HAP-1 (cell line): ENCODE results near the gene GAS2.

ENCODE experiments used
- DNase-seq, 2 experiments: peaks; one replicate each; pipeline ENCODE4 v3.0.0-alpha.2; 2016 to 2020; ENCODE audit warnings: low spot score in 2 of 2
- H3K27me3 ChIP-seq: fragments of 250-450 bp; sonication (Bioruptor Pico); 2 replicates; pipeline ENCODE4 v1.5.1; 2020; ENCODE audit warnings: low read depth, mild to moderate bottlenecking, moderate library complexity
- H3K36me3 ChIP-seq: fragments of 250-450 bp; sonication (Bioruptor Pico); replicated peaks from 2 replicates; pipeline ENCODE4 v1.5.1; 2020; ENCODE audit warnings: mild to moderate bottlenecking
- H3K4me1 ChIP-seq: fragments of 250-450 bp; sonication (Bioruptor Pico); 2 replicates; pipeline ENCODE4 v1.5.1; 2020; ENCODE audit warnings: mild to moderate bottlenecking
- H3K4me3 ChIP-seq: fragments of 250-450 bp; sonication (Bioruptor Pico); 2 replicates; pipeline ENCODE4 v1.5.1; 2020; ENCODE audit warnings: mild to moderate bottlenecking, moderate library complexity
- H3K9me3 ChIP-seq: fragments of 250-450 bp; sonication (Bioruptor Pico); 2 replicates; pipeline ENCODE4 v1.5.1; 2020; ENCODE audit warnings: mild to moderate bottlenecking, moderate library complexity
- in situ Hi-C: fragments of 300-500 bp; cut with MboI; formaldehyde crosslinking; loops from 3 replicates; pipeline ENCODE4 v1.14.3; 2020; ENCODE audit warnings: low sequenced_read_pairs, inconsistent platforms, mixed read lengths

GAS2 gene

DNA sequence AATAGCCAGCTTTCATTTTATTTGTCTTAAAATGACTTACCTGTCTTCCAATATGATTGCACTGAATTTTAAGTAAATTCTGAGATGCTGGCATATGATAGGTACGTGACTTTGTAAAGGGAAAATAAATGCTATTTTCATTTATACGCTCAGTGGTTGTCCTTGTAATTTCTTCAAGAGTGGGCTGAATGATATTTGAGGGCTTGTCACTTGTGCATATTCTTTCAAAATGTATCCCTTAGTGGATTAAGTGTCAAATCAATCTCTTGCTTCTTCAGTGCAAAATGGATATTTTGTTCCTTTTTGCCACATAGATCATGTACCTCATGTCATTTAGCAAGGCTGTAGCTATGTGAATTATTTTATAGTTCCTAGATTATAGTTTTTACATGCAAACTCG is 56.9 kb downstream of the GAS2 start:
- no peak for DNase-seq
- in situ Hi-C loops: no loop called here

DNA sequence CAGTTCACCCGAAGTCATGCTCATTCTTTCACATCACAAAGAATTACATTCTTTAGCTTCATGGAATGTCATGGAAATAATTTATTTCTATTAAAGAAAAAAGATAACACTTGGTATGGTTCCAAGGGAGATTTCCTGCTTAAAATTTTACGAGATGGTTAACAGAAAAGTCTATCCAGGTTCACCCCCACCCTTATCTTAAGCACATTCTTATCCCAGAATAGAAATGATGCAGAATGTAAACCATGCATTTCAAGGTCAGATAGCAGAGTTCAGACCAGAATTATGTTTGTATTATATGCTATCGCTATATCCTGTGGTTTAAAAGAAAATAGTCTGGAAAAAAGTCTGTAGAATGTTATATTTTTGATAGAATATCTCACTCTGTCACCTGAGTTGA is 58.7 kb downstream of the GAS2 start:
- no peaks in the 10 kb centered on the region for H3K4me1 ChIP-seq
- H3K4me3 ChIP-seq: no peak overlapping the region
- in situ Hi-C loops: no loop called here
- no peaks in the 10 kb centered on the region for H3K9me3 ChIP-seq
- no peak for DNase-seq
- no peaks in the 10 kb centered on the region for H3K36me3 ChIP-seq
- H3K27me3 ChIP-seq: peaks cover 10% of the 10 kb centered on the region

More for the DNA sequence above, 56.9 kb downstream of the GAS2 start:
- Histone ChIP-seq H3K27me3 (peaks cover 10% of the 10 kb centered on the region), H3K4me3 (no peak overlapping the region), H3K36me3 (no peaks in the 10 kb centered on the region), H3K9me3 (no peaks in the 10 kb centered on the region), H3K4me1 (no peaks in the 10 kb centered on the region)

DNA sequence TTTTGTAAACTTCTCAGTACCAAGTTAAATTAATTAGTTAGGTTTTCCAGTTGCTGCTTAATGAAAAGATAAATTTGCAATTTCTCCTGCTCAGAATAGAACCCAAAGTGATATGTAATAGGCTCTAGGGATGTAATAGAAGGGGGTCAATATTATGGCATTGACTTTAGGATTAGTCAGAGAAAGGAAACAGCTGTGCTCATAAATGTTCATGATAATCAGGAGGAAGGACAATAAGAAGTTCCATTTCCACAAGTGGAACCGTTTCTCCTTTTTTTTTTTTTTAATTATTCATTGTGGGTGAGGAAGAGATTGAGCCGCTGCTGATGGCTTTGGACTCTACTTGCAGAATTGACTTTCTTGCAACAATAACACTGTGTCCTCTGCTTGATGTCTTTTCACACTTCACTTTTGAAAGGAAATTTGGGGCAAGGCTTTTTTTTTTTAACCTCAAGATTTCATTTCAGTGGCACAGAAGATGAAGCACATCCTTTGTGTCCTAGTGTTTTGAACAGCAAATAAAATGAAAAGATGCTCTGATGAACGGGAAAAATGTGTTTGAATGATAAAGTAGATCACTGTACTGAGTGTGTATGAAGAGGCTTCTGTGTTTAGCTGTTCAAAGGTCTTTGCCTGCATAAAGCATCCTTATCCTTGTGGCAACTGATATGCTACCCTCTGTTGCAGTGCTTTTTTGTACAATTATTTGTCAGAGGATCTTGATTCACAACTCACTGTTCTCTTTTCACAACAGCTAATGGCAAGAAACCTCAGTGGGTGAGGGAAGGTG is 62.4 kb downstream of the GAS2 start:
- no peaks in the 10 kb centered on the region for H3K36me3 ChIP-seq
- H3K9me3 ChIP-seq: no peaks in the 10 kb centered on the region
- H3K27me3 ChIP-seq: peaks cover 10% of the 10 kb centered on the region
- no peak overlapping the region for H3K4me3 ChIP-seq
- no peak for DNase-seq
- in situ Hi-C loops: no loop called here
- H3K4me1 ChIP-seq: no peaks in the 10 kb centered on the region

DNA sequence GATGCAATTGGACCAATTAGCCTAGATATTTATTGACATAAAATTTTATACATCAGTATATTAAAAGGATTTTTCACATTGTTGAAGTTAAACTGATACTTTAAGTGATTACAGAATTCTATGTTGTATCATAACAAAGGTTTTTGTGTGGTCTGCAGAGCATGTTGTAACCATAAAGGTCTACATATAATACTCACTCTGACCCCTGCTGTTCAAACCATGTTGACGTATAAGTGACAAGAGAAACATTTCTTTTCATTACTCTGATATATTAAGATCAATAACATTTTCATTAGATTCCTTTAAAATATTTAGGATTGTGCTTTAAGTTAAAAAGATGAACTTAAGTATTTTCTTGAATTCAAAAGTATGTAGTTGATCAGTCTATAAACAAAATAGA is 63.9 kb downstream of the GAS2 start:
- Histone ChIP-seq H3K4me1 (no peaks in the 10 kb centered on the region), H3K36me3 (no peaks in the 10 kb centered on the region), H3K9me3 (no peaks in the 10 kb centered on the region), H3K27me3 (peaks cover 13% of the 10 kb centered on the region), H3K4me3 (no peak overlapping the region)
- in situ Hi-C loops: no loop called here
- peak in 1 of 2 experiments; percentile 12 for DNase-seq

DNA sequence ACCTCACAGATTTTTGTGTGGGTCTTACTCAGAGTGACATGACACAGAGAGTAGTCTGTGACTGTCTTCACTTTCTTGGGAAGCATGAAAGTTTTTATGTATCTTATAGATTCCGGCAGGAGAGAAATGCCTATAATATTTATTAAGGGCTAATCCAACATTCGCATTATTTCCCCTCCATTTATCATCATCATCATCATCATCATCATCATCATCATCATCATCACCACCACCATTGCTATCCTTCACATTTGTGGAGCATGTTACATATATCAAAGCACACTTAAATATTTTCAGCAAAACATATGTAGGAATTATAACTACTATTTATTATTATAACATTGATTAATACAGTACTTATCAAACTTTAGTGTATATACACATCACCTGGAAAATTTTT is 66.2 kb downstream of the GAS2 start:
- no peak overlapping the region for H3K4me3 ChIP-seq
- no peaks in the 10 kb centered on the region for H3K36me3 ChIP-seq
- no peaks in the 10 kb centered on the region for H3K4me1 ChIP-seq
- H3K9me3 ChIP-seq: no peaks in the 10 kb centered on the region
- no peak for DNase-seq
- H3K27me3 ChIP-seq: peaks cover 5% of the 10 kb centered on the region
- in situ Hi-C loops: no loop called here

DNA sequence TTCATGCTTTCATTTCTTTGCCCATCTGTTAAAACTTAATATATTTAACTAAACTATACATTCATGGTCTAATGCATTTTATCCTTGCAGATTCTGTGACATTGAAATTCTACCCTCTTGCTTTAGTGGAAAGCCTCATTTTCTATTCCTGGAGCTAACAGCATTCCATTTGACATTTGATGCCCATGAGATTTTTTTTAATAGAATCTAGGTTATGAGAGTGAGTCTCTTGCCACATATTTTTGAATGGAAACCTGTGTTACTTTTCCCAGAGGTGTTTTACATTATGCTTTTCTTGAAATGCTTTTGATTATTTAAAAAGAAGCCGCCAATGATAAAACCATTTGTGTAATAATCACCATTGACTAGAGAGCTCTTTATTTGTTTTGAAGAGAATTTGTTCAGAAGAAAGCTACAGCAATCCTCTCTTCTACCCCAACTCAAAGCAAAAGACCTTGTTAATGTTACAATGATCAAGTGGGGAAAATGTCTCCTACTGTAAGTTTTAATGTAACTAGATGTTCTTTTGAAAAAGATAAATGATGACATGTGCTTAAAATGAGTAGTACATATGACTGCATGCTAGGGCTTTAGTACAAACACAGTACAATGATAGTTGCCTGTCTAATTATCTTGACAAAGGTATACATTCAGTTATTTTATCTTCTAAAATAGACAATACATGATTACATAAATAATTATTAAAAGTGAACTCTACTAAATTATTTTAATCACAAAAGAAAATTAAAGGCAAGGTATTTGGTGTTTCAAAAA is 67.3 kb downstream of the GAS2 start:
- no peaks in the 10 kb centered on the region for H3K9me3 ChIP-seq
- in situ Hi-C loops: no loop called here
- H3K4me3 ChIP-seq: no peak overlapping the region
- H3K36me3 ChIP-seq: no peaks in the 10 kb centered on the region
- no peaks in the 10 kb centered on the region for H3K4me1 ChIP-seq
- peaks cover 3% of the 10 kb centered on the region for H3K27me3 ChIP-seq
- no peak for DNase-seq

DNA sequence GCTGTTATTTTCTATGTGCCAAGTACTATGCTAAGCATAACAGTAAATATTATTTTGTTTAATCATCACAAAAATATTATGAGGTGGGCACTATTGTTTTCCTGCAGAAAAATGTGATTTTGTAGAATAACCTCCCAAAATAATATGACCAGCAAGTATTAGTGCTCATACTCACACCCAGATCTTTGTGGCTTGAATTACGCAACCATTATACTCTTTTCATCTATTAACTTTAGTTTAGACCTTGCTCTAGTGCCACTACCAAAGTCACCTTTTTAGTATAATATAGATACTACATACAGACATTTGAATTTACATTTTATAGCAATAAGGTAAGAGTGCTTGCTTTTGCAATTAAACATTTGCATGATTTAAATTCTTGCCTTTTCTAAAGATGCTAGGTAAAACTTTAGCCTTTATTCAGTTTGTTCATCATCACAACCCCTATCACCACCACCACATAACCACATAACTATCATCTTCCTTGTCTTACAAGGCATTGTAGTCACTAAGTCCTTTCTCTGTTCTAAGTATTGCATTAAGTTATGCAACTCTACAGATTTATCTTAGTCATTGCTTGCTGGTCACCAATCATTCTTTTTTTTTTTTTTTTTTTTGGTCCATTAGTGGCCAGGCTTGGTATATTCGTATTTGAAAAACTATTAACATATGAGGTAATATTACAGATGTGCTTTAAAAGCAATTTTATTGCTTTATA is 68.4 kb downstream of the GAS2 start:
- H3K9me3 ChIP-seq: no peaks in the 10 kb centered on the region
- no peak overlapping the region for H3K4me3 ChIP-seq
- H3K27me3 ChIP-seq: peaks cover 3% of the 10 kb centered on the region
- in situ Hi-C loops: no loop called here
- no peak for DNase-seq
- H3K36me3 ChIP-seq: no peaks in the 10 kb centered on the region
- H3K4me1 ChIP-seq: no peaks in the 10 kb centered on the region

DNA sequence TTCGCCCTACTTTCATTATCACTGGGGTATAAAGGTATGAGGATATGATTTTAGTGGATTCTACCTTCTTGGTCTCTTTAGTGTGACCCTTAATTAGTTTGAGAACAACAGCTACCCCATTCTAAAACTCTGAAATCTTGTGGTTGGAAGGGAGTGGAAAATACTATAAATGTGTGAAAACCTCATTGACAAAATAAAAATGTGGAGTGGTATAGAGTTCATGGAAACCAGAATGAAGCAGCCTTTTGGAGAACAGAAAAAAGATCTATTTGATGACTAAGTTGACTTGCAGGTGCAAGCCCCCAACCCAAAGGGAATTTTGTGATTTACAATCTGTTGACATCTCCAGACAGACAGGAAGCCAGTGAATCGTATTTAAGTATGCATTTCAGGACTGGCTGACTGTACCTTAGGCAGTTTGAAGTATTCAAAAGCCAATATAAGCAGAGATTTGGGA is 75.8 kb downstream of the GAS2 start:
- Histone ChIP-seq H3K4me1 (no peaks in the 10 kb centered on the region), H3K27me3 (peaks cover 6% of the 10 kb centered on the region; the same call in 1 of the 2 replicates), H3K9me3 (no peaks in the 10 kb centered on the region), H3K36me3 (no peaks in the 10 kb centered on the region), H3K4me3 (no peak overlapping the region)
- in situ Hi-C loops: no loop called here
- DNase-seq: no peak

DNA sequence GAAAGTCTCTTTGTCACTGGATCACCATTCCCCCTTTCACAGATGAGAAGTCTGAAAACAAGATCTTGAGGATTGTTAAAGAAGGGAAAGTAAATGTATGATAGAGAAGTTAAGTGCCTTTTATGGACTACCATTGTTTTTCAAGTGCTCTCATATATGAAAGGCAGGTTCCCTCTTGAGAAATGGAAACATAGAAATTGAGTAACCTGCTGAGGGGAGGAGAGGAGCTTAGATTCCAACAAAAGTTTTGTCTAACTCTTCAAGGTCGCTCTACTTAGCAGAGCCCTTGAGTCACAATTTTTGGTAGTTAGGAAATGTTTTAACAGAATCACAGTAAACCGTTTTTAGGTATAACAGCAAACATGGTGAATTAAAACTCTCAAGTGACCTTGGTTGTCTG is 83.1 kb downstream of the GAS2 start:
- in situ Hi-C loops: no loop called here
- no peak for DNase-seq
- H3K36me3 ChIP-seq: no peaks in the 10 kb centered on the region
- H3K27me3 ChIP-seq: peaks cover 8% of the 10 kb centered on the region; the same call in 1 of the 2 replicates
- no peaks in the 10 kb centered on the region for H3K4me1 ChIP-seq
- no peaks in the 10 kb centered on the region for H3K9me3 ChIP-seq
- H3K4me3 ChIP-seq: no peak overlapping the region

DNA sequence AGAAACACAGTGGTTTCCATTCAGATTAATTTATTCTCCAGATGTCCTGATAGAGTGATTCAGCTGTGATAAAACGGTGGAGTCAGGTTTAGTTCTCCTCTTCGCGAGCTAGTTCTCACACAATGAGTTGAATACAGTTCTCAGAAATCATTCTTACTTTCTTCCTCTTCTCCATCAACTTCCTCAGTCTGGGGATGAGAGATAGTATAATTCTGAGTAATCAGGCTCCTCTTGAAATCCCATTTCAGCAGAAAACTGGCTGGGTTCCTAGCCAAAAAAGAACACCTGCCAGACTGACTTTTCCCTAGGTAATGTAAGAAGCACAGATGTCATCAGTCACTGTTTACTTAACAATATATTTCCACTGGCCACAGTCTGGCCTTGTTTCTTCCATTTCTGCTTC is 86.5 kb downstream of the GAS2 start:
- no peak overlapping the region for H3K4me3 ChIP-seq
- no peaks in the 10 kb centered on the region for H3K9me3 ChIP-seq
- in situ Hi-C loops: no loop called here
- H3K27me3 ChIP-seq: peaks cover 8% of the 10 kb centered on the region; the same call in 1 of the 2 replicates
- H3K36me3 ChIP-seq: no peaks in the 10 kb centered on the region
- no peak for DNase-seq
- no peaks in the 10 kb centered on the region for H3K4me1 ChIP-seq

DNA sequence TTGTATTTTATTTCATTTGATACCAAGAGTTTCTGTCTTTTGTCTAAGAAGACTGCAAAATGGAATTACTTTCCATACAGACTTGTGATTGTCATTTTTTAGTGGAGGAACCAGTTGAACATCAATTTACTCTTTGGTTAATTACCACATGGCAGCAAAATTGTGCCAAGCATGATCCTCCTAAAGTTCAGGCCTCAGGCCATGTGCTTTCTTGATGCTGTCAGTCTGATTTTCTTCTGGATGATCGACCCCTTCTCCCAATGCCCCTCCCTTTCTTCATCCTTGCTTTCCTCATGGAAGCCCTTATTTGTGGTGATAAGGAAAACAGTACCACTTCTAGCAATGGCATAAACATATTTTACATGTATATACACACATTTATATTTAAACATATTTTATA is 87.0 kb downstream of the GAS2 start:
- no peaks in the 10 kb centered on the region for H3K36me3 ChIP-seq
- no peak overlapping the region for H3K4me3 ChIP-seq
- no peaks in the 10 kb centered on the region for H3K9me3 ChIP-seq
- DNase-seq: no peak
- H3K4me1 ChIP-seq: no peaks in the 10 kb centered on the region
- peaks cover 8% of the 10 kb centered on the region; the same call in 1 of the 2 replicates for H3K27me3 ChIP-seq
- in situ Hi-C loops: no loop called here

DNA sequence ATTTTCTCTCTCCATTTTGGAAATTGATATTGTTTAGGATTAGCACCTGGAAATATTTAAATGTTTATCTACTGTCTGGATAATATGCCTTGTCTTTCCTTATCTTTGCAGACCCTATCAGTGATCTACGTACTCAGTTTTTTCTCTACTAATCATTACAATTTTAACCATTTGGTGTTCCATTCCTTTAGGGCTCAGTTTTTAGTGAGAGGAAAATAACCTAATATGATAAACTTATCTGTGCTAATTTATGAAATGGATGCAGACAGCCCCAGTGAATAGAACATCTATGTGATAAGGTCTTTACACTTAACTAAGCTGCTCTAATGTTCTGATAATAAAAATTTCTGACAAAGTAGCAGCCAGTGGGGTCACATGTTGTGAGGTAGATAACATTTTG is 94.7 kb downstream of the GAS2 start:
- Histone ChIP-seq H3K9me3 (no peaks in the 10 kb centered on the region), H3K36me3 (no peaks in the 10 kb centered on the region), H3K4me3 (no peak overlapping the region), H3K4me1 (no peaks in the 10 kb centered on the region), H3K27me3 (no peaks in the 10 kb centered on the region)
- in situ Hi-C loops: no loop called here
- DNase-seq: no peak

DNA sequence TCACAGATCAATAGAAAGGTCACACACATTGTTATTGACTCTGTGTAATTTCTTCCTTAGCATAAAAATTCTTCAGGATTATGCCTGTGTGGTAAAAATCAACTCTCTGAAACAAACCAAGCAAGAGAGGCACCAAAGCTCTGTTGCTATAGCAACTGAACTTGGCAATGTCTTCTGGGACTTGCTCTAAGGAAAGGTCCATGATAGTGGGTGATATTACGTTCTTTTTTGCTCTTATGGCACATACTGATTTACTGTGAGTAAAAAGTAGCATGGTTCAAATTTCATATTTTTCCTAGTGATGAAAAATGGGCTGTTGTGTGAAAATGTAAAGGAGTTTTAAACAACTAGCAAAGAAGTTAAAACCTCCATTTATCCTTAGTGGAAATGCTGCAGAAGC is 96.8 kb downstream of the GAS2 start:
- no peak overlapping the region for H3K4me3 ChIP-seq
- no peaks in the 10 kb centered on the region for H3K27me3 ChIP-seq
- no peaks in the 10 kb centered on the region for H3K4me1 ChIP-seq
- H3K9me3 ChIP-seq: no peaks in the 10 kb centered on the region
- H3K36me3 ChIP-seq: no peaks in the 10 kb centered on the region
- in situ Hi-C loops: no loop called here
- DNase-seq: peak in 1 of 2 experiments; percentile 30

DNA sequence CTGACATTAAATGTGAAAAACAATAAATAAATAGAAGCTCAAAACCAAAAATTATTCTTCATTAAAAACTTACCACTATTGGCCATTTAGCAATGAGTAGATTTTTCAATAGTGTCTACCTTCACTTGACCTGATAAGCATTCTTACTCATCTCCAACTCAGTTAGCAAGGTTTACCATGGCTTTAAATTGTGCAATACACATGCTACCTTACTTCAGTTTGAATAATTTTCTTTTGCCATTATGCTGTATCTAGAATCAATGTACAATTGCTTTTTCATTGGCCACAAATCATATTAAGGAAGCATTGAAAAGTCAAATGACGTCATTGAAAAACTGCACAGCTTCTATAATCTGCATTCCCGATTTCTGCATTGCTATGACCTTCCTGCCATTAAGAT is 98.3 kb downstream of the GAS2 start:
- H3K4me1 ChIP-seq: no peaks in the 10 kb centered on the region
- in situ Hi-C loops: no loop called here
- no peaks in the 10 kb centered on the region for H3K36me3 ChIP-seq
- no peaks in the 10 kb centered on the region for H3K9me3 ChIP-seq
- no peak for DNase-seq
- no peaks in the 10 kb centered on the region for H3K27me3 ChIP-seq
- no peak overlapping the region for H3K4me3 ChIP-seq
